Natural killer cell (primary cell): Measurements from ENCODE around the gene PTPN5. TPM values are rescaled to one million over a fixed set of nuclear protein-coding genes. Genes with fewer than 3 reads are reported as not detected.

Experiments
- ATAC-seq, 3 donors: fragments of 150-1000 bp in 2 of 3; fragments of 200-7000 bp in 1 of 3; cut with Tn5 transposase; 1 replicate in 1 of 3; 2 replicates in 2 of 3; pipeline ENCODE4 v1.10.0; 2021; ENCODE audit warnings: mild to moderate bottlenecking in 2 of 3, moderate library complexity in 2 of 3
- DNase-seq, 2 donors: peaks; one replicate each; pipeline versions ENCODE4 v3.0.0 to v3.0.0-alpha.2; 2013 to 2021; ENCODE audit warnings: mixed read lengths in 1 of 2
- H3K27ac ChIP-seq: one replicate; pipeline ENCODE4 v1.5.1; 2013; ENCODE audit warnings: mild to moderate bottlenecking, low read length
- H3K27me3 ChIP-seq: one replicate; pipeline ENCODE4 v1.6.1; 2013; ENCODE audit warnings: low read length; ENCODE audit not compliant: control insufficient read depth, insufficient read depth
- H3K36me3 ChIP-seq: one replicate; pipeline ENCODE4 v1.6.1; 2013; ENCODE audit warnings: low read length; ENCODE audit not compliant: control insufficient read depth, insufficient read depth
- H3K4me1 ChIP-seq: one replicate; pipeline ENCODE4 v1.6.1; 2013; ENCODE audit warnings: low read length; ENCODE audit not compliant: control insufficient read depth, insufficient read depth
- H3K4me3 ChIP-seq: one replicate; pipeline ENCODE4 v1.5.1; 2013; ENCODE audit warnings: low read length
- H3K9me3 ChIP-seq: one replicate; pipeline ENCODE4 v1.6.1; 2013; ENCODE audit warnings: low read length; ENCODE audit not compliant: control insufficient read depth, insufficient read depth
- H3K27ac Mint-ChIP-seq, 2 donors: one replicate each; pipeline ENCODE4 v1.8.0; 2022; ENCODE audit warnings: mild to moderate bottlenecking in 2 of 2, mixed read lengths in 2 of 2, moderate library complexity in 1 of 2
- H3K27me3 Mint-ChIP-seq, 2 donors: one replicate each; pipeline ENCODE4 v1.8.0; 2022; ENCODE audit warnings: low read depth in 2 of 2, mixed read lengths in 2 of 2
- H3K36me3 Mint-ChIP-seq: one replicate; pipeline ENCODE4 v1.8.0; 2022; ENCODE audit warnings: mixed read lengths
- H3K4me1 Mint-ChIP-seq, 2 donors: one replicate each; pipeline ENCODE4 v1.8.0; 2022; ENCODE audit warnings: mixed read lengths in 2 of 2
- H3K4me3 Mint-ChIP-seq: one replicate; pipeline ENCODE4 v1.8.0; 2022; ENCODE audit warnings: mild to moderate bottlenecking, moderate library complexity, mixed read lengths
- H3K9me3 Mint-ChIP-seq, 2 donors: one replicate each; pipeline ENCODE4 v1.8.0; 2022; ENCODE audit warnings: mixed read lengths in 2 of 2
- WGBS: methylation state at CpG from one replicate; pipeline ENCODE4 v1.1.7; 2013; ENCODE audit warnings: missing lambda C conversion rate; ENCODE audit not compliant: insufficient coverage; 5-methylcytosine and 5-hydroxymethylcytosine counted together
- intact Hi-C: fragments of 100-400 bp; cut with micrococcal nuclease; formaldehyde crosslinking; loops from one replicate; pipeline ENCODE4 v1.14.2; 2022
- total RNA-seq, 4 donors: library from RNA; stranded (reverse); fragments of 120-200 nt in 1 of 4; gene quantifications; one replicate each; pipeline versions ENCODE4 v1.2.3 to v1.2.4, GENCODE V29; 2013 to 2022
- TF ChIP-seq, protein P1 (sequence below): fragments of 200-600 bp; IDR thresholded peaks from one replicate; pipeline ENCODE4 v1.8.0; 2022; ENCODE audit warnings: antibody characterized with exemption

The PTPN5 gene
- total RNA-seq, 3 donors from 2014 or later (not counting 1 experiment from before 2014, with no cell fraction given): not detected

DNA sequence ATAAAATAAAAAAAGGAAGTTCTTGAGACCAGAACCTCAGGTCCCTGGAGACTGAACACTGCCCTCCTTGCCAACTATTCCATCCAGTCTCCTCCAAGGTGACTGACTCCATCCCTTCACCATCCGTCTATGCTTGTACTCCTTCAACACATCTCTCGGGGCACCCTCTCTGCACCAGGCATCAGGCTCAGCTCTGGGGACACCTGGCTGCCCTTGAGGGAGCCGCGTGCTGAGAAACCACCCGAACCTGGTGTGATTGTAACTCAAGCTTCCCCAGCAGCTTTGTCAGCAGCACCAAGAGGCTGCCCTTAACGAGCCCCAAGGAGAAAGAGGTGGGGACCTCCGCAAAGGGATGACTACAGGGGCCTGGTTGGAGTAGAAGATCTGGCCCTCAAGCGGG lies 1.7 kb downstream of the PTPN5 start:
- Mint-ChIP-seq H3K36me3 (no peaks in the 10 kb centered on the region), H3K9me3 (no peaks in the 10 kb centered on the region), H3K27me3 (peaks cover 36 to 42% of the 10 kb centered on the region in 2 donors), H3K4me3 (no peak overlapping the region), H3K27ac (no peak overlapping the region), H3K4me1 (no peaks in the 10 kb centered on the region)
- ATAC-seq (no peak), DNase-seq (no peak)
- no peaks in the 10 kb centered on the region for H3K27me3 ChIP-seq
- no peaks in the 10 kb centered on the region for H3K36me3 ChIP-seq
- intact Hi-C loops: no loop called here
- 73% methylated on average over 8 of the region's 8 CpGs for WGBS
- H3K4me3 ChIP-seq: no peak overlapping the region
- no peaks in the 10 kb centered on the region for H3K9me3 ChIP-seq
- TF ChIP-seq, protein P1, sequence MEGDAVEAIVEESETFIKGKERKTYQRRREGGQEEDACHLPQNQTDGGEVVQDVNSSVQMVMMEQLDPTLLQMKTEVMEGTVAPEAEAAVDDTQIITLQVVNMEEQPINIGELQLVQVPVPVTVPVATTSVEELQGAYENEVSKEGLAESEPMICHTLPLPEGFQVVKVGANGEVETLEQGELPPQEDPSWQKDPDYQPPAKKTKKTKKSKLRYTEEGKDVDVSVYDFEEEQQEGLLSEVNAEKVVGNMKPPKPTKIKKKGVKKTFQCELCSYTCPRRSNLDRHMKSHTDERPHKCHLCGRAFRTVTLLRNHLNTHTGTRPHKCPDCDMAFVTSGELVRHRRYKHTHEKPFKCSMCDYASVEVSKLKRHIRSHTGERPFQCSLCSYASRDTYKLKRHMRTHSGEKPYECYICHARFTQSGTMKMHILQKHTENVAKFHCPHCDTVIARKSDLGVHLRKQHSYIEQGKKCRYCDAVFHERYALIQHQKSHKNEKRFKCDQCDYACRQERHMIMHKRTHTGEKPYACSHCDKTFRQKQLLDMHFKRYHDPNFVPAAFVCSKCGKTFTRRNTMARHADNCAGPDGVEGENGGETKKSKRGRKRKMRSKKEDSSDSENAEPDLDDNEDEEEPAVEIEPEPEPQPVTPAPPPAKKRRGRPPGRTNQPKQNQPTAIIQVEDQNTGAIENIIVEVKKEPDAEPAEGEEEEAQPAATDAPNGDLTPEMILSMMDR: no peak
- no peaks in the 10 kb centered on the region for H3K4me1 ChIP-seq
- no peak overlapping the region for H3K27ac ChIP-seq

DNA sequence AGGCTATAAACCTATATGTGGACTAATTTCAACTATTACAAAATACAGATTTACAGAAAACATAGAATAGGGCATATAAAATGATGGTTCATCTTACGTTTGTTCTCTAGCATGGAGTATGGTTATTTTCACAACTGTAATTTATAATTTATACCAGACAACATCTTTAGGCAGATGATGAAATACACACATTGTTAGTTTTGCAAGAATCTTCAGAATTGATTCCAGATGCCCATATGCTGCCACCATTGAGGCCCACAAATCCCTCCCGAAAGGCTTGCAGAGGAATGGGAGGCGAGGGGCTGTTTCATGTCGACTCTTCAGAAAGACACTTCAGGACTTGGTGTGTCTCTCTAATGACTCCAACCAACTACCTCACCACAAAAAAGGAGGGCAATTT lies 6.2 kb downstream of the PTPN5 start:
- peaks cover 9 to 16% of the 10 kb centered on the region in 2 donors for H3K27me3 Mint-ChIP-seq
- H3K4me3 ChIP-seq: no peak overlapping the region
- no peaks in the 10 kb centered on the region for H3K9me3 Mint-ChIP-seq
- DNase-seq (no peak), ATAC-seq (no peak)
- intact Hi-C loops: no loop called here
- H3K36me3 Mint-ChIP-seq: no peaks in the 10 kb centered on the region
- H3K27ac Mint-ChIP-seq: no peak overlapping the region
- H3K27me3 ChIP-seq: no peaks in the 10 kb centered on the region
- TF ChIP-seq, protein P1: no peak
- H3K9me3 ChIP-seq: no peaks in the 10 kb centered on the region
- H3K4me3 Mint-ChIP-seq: no peak overlapping the region
- H3K4me1 Mint-ChIP-seq: no peaks in the 10 kb centered on the region
- no peak overlapping the region for H3K27ac ChIP-seq
- H3K36me3 ChIP-seq: no peaks in the 10 kb centered on the region
- WGBS: 91% methylated on average over 3 of the region's 4 CpGs
- no peaks in the 10 kb centered on the region for H3K4me1 ChIP-seq

DNA sequence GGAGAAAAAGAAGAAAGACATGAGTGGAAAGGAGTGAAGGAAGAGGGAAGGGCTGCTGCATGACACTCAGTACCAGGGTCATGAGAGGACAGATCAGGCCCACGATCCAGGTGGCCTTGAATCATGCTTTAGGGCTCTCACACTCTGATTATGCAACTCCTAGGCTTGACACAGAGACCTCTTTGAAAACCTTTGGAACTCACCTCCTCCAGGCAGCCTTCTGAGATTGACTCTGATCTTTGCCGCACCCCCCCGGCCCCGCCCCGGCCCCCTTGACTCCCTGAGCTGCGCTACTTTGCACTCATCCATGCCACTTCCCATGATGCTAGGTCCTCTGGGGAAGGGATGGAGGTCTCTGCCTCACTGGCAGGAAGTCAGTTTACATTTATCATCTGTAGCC lies 10.7 kb downstream of the PTPN5 start:
- TF ChIP-seq, protein P1: no peak
- Histone ChIP-seq H3K9me3 (no peaks in the 10 kb centered on the region), H3K4me3 (no peak overlapping the region), H3K27me3 (no peaks in the 10 kb centered on the region), H3K36me3 (no peaks in the 10 kb centered on the region), H3K4me1 (no peaks in the 10 kb centered on the region), H3K27ac (no peak overlapping the region)
- Mint-ChIP-seq H3K36me3 (no peaks in the 10 kb centered on the region), H3K9me3 (no peaks in the 10 kb centered on the region), H3K4me1 (peaks cover 8% of the 10 kb centered on the region in 2 donors), H3K27ac (no peak overlapping the region), H3K27me3 (peaks cover 0 to 3% of the 10 kb centered on the region in 2 donors), H3K4me3 (no peak overlapping the region)
- intact Hi-C loops: no loop called here
- no peak for ATAC-seq
- WGBS: 82% methylated on average over 6 of the region's 6 CpGs
- no peak for DNase-seq

DNA sequence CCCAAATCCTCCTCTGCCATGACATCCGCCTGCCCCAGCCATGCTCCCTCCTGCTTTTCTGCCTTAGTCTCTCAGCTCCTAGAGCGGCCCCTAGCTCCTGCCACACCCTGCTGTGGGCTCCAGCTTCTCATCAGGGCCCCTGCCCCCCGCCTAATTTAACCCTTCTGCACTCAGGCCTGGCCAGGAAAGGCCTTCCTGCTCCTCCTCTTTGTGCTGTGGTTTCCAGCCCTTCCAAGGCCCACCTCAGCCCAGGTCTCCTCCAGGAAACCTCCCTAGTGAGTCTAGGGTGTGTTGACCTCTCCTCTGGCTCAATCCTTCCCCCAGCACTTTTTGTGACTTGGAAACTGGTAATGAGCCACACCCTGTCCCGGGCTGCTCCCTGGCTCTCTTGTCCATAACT lies 11.3 kb downstream of the PTPN5 start:
- no peaks in the 10 kb centered on the region for H3K9me3 ChIP-seq
- Mint-ChIP-seq H3K4me1 (peaks cover 8% of the 10 kb centered on the region in 2 donors), H3K36me3 (no peaks in the 10 kb centered on the region), H3K9me3 (no peaks in the 10 kb centered on the region), H3K27ac (no peak overlapping the region), H3K4me3 (no peak overlapping the region), H3K27me3 (peaks cover 1 to 3% of the 10 kb centered on the region in 2 donors)
- no peak overlapping the region for H3K27ac ChIP-seq
- H3K36me3 ChIP-seq: no peaks in the 10 kb centered on the region
- no peaks in the 10 kb centered on the region for H3K4me1 ChIP-seq
- H3K4me3 ChIP-seq: no peak overlapping the region
- no peak for DNase-seq
- H3K27me3 ChIP-seq: no peaks in the 10 kb centered on the region
- TF ChIP-seq, protein P1: no peak
- intact Hi-C loops: no loop called here
- no peak for ATAC-seq
- 82% methylated on average over 4 of the region's 4 CpGs for WGBS
